RCC 7860 (cell line): ENCODE measurements around the gene CDC42BPA.
"Not testable (repeated sequence)": the region's sequence is repeated elsewhere in the genome, so short reads cannot be mapped to it uniquely, and the experiment has no call there.

Experiments used
- DNase-seq: peaks from one replicate; pipeline ENCODE4 v3.0.0-alpha.2; 2015; ENCODE audit warnings: low spot score
- FAIRE-seq: peaks from 2 replicates; lab custom pipeline; 2012; peaks lifted over from hg19 to GRCh38; lab: Jason Lieb, UNC

The CDC42BPA gene

GRCh38 chr1:227265891-227266290, 52.4 kb downstream of the CDC42BPA start:
- DNase-seq (no peak), FAIRE-seq (no peak)

GRCh38 chr1:227263869-227264268, 54.4 kb downstream of the CDC42BPA start:
- no peak for DNase-seq
- FAIRE-seq: no peak

- DNase-seq: no peak
- FAIRE-seq: no peak
These were observed 56.8 kb downstream of the CDC42BPA start for GRCh38 chr1:227261501-227261900.

- FAIRE-seq (no peak), DNase-seq (no peak)
These were observed 57.9 kb downstream of the CDC42BPA start for GRCh38 chr1:227260433-227260832.

- FAIRE-seq (no peak), DNase-seq (no peak)
These were observed 60.3 kb downstream of the CDC42BPA start for GRCh38 chr1:227257964-227258363.

- DNase-seq (no peak), FAIRE-seq (no peak)
These were observed 63.1 kb downstream of the CDC42BPA start for GRCh38 chr1:227255086-227255732.

- DNase-seq (no peak), FAIRE-seq (no peak)
These were observed 65.2 kb downstream of the CDC42BPA start for GRCh38 chr1:227253065-227253464.

GRCh38 chr1:227245613-227246320, 72.5 kb downstream of the CDC42BPA start:
- FAIRE-seq (no peak), DNase-seq (no peak)

GRCh38 chr1:227244339-227245118, 73.8 kb downstream of the CDC42BPA start:
- DNase-seq (no peak), FAIRE-seq (no peak)

GRCh38 chr1:227242811-227243682, 75.2 kb downstream of the CDC42BPA start:
- peak; percentile 54 for FAIRE-seq
- no peak for DNase-seq

- no peak for DNase-seq
These were observed 77.3 kb downstream of the CDC42BPA start for GRCh38 chr1:227240983-227241382.

GRCh38 chr1:227234998-227235405, 83.3 kb downstream of the CDC42BPA start:
- FAIRE-seq: peak; percentile 20
- peak; percentile 41 for DNase-seq

More at GRCh38 chr1:227240983-227241382, 77.3 kb downstream of the CDC42BPA start:
- no peak for FAIRE-seq

GRCh38 chr1:227231128-227231527, 87.2 kb downstream of the CDC42BPA start:
- DNase-seq, FAIRE-seq: not testable (repeated sequence)

GRCh38 chr1:227228201-227228600, 90.1 kb downstream of the CDC42BPA start:
- FAIRE-seq (no peak), DNase-seq (no peak)

GRCh38 chr1:227227761-227228160, 90.5 kb downstream of the CDC42BPA start:
- DNase-seq (no peak), FAIRE-seq (no peak)

GRCh38 chr1:227225715-227226346, 92.5 kb downstream of the CDC42BPA start:
- FAIRE-seq (peak; percentile 72), DNase-seq (peak; percentile 72)

GRCh38 chr1:227223171-227223806, 95.0 kb downstream of the CDC42BPA start:
- FAIRE-seq (no peak), DNase-seq (no peak)

- DNase-seq (no peak), FAIRE-seq (no peak)
These were observed 98.5 kb downstream of the CDC42BPA start for GRCh38 chr1:227219715-227220292.

GRCh38 chr1:227218870-227219573, 99.3 kb downstream of the CDC42BPA start:
- DNase-seq (no peak), FAIRE-seq (no peak)
